OCI-LY3 (cell line): ENCODE measurements around the gene MET.

Source experiments
- H2AFZ ChIP-seq: fragments of 200-600, 300-600 bp; shearing (Covaris generic); 2 replicates; pipeline ENCODE4 v1.6.0; 2014; ENCODE audit warnings: antibody characterized with exemption, low read depth, low read length
- H3K27ac ChIP-seq: fragments of 200-600, 300-600 bp; sonication (generic); 2 replicates; pipeline ENCODE4 v1.5.1; 2014; ENCODE audit warnings: mild to moderate bottlenecking, low read length, moderate library complexity, mixed read lengths
- H3K27me3 ChIP-seq: fragments of 200-600, 300-600 bp; sonication (generic); 2 replicates; pipeline ENCODE4 v1.6.1; 2014; ENCODE audit warnings: low read depth, low read length, mixed read lengths
- H3K36me3 ChIP-seq: fragments of 200-600, 300-600 bp; sonication (generic); replicated peaks from 2 replicates; pipeline ENCODE3; 2014; ENCODE audit warnings: low read depth, low read length, mixed read lengths
- H3K4me1 ChIP-seq: fragments of 300-600, 200-600 bp; sonication (generic); 2 replicates; pipeline ENCODE4 v1.6.1; 2014; ENCODE audit warnings: low read length, mixed read lengths
- H3K4me2 ChIP-seq: fragments of 200-600, 300-600 bp; sonication (generic); 2 replicates; pipeline ENCODE4 v1.6.1; 2014; ENCODE audit warnings: low read length, mixed read lengths
- H3K4me3 ChIP-seq: fragments of 300-600, 200-600 bp; sonication (generic); 2 replicates; pipeline ENCODE4 v1.5.1; 2014; ENCODE audit warnings: antibody characterized with exemption, mild to moderate bottlenecking, low read length, moderate library complexity
- H3K79me2 ChIP-seq: fragments of 300-600, 200-600 bp; shearing (Covaris generic); 2 replicates; pipeline ENCODE4 v1.6.1; 2014; ENCODE audit warnings: mild to moderate bottlenecking, low read length, mixed read lengths
- H3K9ac ChIP-seq: fragments of 300-600, 200-600 bp; shearing (Covaris generic); 2 replicates; pipeline ENCODE4 v1.6.0; 2014; ENCODE audit warnings: mild to moderate bottlenecking, low read length, moderate library complexity
- H3K9me3 ChIP-seq: fragments of 200-600, 300-600 bp; shearing (Covaris generic); 2 replicates; pipeline ENCODE4 v1.6.1; 2014; ENCODE audit warnings: low read length, mixed read lengths; ENCODE audit not compliant: insufficient read depth
- H4K20me1 ChIP-seq: fragments of 200-600, 300-600 bp; sonication (generic); 2 replicates; pipeline ENCODE4 v1.6.1; 2016; ENCODE audit warnings: low read length, mixed read lengths; ENCODE audit not compliant: insufficient read depth
- CTCF ChIP-seq: fragments of 200-600, 300-600 bp; sonication (generic); IDR thresholded peaks from 2 replicates; pipeline ENCODE4 v1.5.1; 2014; ENCODE audit warnings: antibody characterized with exemption, low read length, low read depth
- EZH2phosphoT487 ChIP-seq: fragments of 200-600 bp; shearing (Covaris generic); IDR thresholded peaks from 2 replicates; pipeline ENCODE4 v1.6.1; 2018; ENCODE audit warnings: antibody characterized with exemption, mixed run types, low read depth

MET gene

GRCh38 chr7:116787881-116788280 lies 115.9 kb downstream of the MET start:
- no peak overlapping the region for H3K4me2 ChIP-seq
- no peak overlapping the region for H2AFZ ChIP-seq
- H3K27ac ChIP-seq, result no peak overlapping the region
- H3K79me2 ChIP-seq, result no peaks in the 10 kb centered on the region
- peaks cover 17% of the 10 kb centered on the region for H3K4me1 ChIP-seq
- H4K20me1 ChIP-seq, result no peaks in the 10 kb centered on the region
- no peak overlapping the region for H3K9ac ChIP-seq
- peaks cover 22% of the 10 kb centered on the region for H3K36me3 ChIP-seq
- no peaks in the 10 kb centered on the region for H3K9me3 ChIP-seq
- TF ChIP-seq EZH2phosphoT487 (no peak), CTCF (no peak)
- no peak overlapping the region for H3K4me3 ChIP-seq
- H3K27me3 ChIP-seq, result no peaks in the 10 kb centered on the region

GRCh38 chr7:116788572-116789197 lies 116.7 kb downstream of the MET start:
- Histone ChIP-seq H3K4me3 (no peak overlapping the region), H2AFZ (no peak overlapping the region), H3K36me3 (peaks cover 20% of the 10 kb centered on the region), H3K27me3 (no peaks in the 10 kb centered on the region), H3K27ac (no peak overlapping the region), H3K79me2 (no peaks in the 10 kb centered on the region), H4K20me1 (no peaks in the 10 kb centered on the region), H3K9me3 (no peaks in the 10 kb centered on the region), H3K9ac (no peak overlapping the region), H3K4me1 (peaks cover 17% of the 10 kb centered on the region), H3K4me2 (no peak overlapping the region)
- TF ChIP-seq EZH2phosphoT487, result no peak
- TF ChIP-seq CTCF, result no peak

- Histone ChIP-seq H3K27ac (no peak overlapping the region), H4K20me1 (no peaks in the 10 kb centered on the region), H3K4me1 (peaks cover 17% of the 10 kb centered on the region), H2AFZ (no peak overlapping the region), H3K36me3 (peaks cover 17% of the 10 kb centered on the region), H3K4me2 (no peak overlapping the region), H3K79me2 (no peaks in the 10 kb centered on the region), H3K27me3 (no peaks in the 10 kb centered on the region), H3K9me3 (no peaks in the 10 kb centered on the region), H3K9ac (no peak overlapping the region), H3K4me3 (no peak overlapping the region)
- TF ChIP-seq CTCF, result no peak
- no peak for TF ChIP-seq EZH2phosphoT487
These were observed 118.0 kb downstream of the MET start for GRCh38 chr7:116790025-116790424.

GRCh38 chr7:116792813-116793212 lies 120.8 kb downstream of the MET start:
- TF ChIP-seq EZH2phosphoT487 (no peak), CTCF (no peak)
- Histone ChIP-seq H3K4me1 (no peaks in the 10 kb centered on the region), H4K20me1 (no peaks in the 10 kb centered on the region), H3K9me3 (no peaks in the 10 kb centered on the region), H3K27me3 (no peaks in the 10 kb centered on the region), H3K36me3 (peaks cover 24% of the 10 kb centered on the region), H3K4me2 (no peak overlapping the region), H3K79me2 (no peaks in the 10 kb centered on the region), H2AFZ (no peak overlapping the region), H3K9ac (no peak overlapping the region), H3K27ac (no peak overlapping the region), H3K4me3 (no peak overlapping the region)
